Stimulated activated naive CD4-positive, alpha-beta T cell (primary cell): ENCODE data around the gene RMDN2.
"Not testable (repeated sequence)": the region's sequence is repeated elsewhere in the genome, so short reads cannot be mapped to it uniquely, and the experiment has no call there.

Source experiments
- DNase-seq, 6 experiments: peaks; one replicate each; lab custom pipeline; 2025; lab: John Stamatoyannopoulos, UW

The RMDN2 gene

GRCh38 chr2:37993143-37993542 is 68.1 kb downstream of the RMDN2 start:
- no peak for DNase-seq

- no peak for DNase-seq
Observed at GRCh38 chr2:37997629-37998028, 72.5 kb downstream of the RMDN2 start.

DNA sequence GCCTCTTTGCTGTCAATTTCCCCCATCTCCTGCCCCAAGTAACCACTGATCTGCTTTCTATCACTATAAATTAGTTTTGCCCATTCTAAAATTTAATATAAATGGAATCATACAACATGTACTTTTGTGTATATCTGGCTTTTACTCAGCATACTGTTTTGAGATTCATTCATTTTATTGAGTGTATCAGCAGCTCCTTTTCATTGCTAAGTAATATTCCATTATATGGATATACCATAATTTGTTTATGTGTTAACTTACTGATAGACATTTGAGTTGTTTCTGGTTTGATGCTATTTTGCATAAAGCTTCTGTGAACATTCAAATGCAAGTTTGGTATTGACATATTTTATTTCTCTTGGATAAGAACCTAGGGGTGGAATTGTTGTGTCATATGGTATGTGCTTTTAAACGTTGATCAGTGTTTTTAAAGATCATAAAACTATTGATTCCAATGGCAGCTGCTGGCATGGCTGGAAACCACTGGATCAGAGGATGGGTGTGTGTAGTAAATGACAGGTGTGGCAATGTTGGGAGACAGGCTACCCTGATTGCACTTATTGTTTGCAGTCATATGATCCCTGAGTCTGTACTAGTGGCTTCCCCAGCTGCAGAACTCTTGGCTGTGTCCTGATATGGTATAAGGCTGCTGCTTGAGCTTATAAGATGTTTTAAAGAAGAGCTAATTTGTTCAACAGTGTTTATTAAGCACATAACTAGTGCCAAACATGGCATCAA is 75.6 kb downstream of the RMDN2 start:
- DNase-seq = no peak

DNA sequence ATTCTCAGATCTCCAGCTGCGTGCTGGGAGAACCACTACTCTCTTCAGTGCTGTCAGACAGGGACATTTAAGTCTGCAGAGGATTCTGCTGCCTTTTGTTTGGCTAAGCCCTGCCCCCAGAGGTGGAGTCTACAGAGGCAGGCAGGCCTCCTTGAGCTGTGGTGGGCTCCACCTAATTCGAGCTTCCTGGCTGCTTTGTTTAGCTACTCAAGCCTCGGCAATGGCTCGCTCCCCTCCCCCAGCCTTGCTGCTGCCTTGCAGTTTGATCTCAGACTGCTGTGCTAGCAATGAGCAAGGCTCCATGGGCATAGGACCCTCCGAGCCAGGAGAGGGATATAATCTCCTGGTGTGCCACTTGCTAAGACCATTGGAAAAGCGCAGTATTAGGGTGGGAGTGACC is 85.1 kb downstream of the RMDN2 start:
- not testable (repeated sequence) for DNase-seq

GRCh38 chr2:38010995-38011394 is 85.9 kb downstream of the RMDN2 start:
- no peak for DNase-seq

DNA sequence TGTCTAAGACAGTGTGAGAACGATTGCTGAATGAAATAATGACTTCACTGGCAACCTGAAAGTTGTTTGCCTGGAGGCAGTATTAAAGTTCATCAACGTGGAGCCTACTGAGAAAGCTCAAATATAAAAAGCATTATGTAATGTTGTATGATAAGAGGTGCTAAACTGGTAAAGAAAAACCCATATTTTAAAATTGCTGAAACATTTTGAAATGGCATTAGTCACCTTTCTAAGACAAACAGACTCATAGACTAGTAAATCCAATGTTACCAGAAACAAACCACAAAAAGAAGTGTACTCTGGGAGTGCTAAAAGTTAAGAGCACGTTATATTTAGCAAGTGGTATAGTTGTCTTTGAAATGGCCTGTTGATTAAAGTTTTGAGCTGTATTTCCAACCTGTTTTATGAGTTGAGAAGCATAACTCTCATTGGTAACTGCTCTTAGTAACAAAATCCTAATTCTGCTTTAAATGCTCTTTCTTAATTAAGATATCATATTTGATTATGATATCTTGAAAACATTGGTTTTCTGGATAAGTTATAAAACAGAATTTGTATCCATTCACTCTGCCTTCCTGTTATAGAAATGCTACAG is 88.2 kb downstream of the RMDN2 start:
- DNase-seq = no peak

- no peak for DNase-seq
Observed at GRCh38 chr2:38016219-38016618, 91.1 kb downstream of the RMDN2 start.

GRCh38 chr2:38017836-38018235 is 92.7 kb downstream of the RMDN2 start:
- no peak for DNase-seq

DNA sequence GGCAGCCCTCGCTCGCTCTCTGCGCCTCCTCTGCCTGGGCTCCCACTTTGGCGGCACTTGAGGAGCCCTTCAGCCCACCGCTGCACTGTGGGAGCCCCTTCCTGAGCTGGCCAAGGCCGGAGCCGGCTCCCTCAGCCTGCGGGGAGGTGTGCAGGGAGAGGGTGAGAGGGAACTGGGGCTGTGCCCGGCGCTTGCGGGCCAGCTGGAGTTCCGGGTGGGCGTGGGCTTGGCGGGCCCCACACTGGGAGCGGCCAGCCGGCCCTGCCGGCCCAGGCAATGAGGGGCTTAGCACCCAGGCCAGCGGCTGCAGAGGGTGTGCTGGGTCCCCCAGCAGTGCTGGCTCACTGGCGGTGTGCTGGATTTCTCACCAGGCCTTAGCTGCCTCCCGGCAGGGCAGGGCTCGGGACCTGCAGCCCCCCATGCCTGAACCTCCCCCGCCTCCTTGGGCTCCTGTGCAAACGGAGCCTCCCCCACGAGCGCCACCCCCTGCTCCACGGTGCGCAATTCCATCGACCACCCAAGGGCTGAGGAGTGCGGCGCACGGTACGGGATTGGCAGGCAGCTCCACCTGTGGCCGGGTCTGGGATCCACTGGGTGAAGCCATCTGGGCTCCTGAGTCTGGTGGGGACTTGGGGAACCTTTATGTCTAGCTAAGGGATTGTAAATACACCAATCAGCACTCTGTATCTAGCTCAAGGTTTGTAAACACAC is 95.4 kb downstream of the RMDN2 start:
- not testable (repeated sequence) for DNase-seq

- DNase-seq = no peak
Observed at GRCh38 chr2:38021589-38021988, 96.5 kb downstream of the RMDN2 start.

GRCh38 chr2:38026846-38027245 is 101.8 kb downstream of the RMDN2 start:
- DNase-seq = no peak

- DNase-seq = no peak
Observed at GRCh38 chr2:38028829-38029228, 103.7 kb downstream of the RMDN2 start.

GRCh38 chr2:38029512-38029911 is 104.4 kb downstream of the RMDN2 start:
- no peak for DNase-seq

DNA sequence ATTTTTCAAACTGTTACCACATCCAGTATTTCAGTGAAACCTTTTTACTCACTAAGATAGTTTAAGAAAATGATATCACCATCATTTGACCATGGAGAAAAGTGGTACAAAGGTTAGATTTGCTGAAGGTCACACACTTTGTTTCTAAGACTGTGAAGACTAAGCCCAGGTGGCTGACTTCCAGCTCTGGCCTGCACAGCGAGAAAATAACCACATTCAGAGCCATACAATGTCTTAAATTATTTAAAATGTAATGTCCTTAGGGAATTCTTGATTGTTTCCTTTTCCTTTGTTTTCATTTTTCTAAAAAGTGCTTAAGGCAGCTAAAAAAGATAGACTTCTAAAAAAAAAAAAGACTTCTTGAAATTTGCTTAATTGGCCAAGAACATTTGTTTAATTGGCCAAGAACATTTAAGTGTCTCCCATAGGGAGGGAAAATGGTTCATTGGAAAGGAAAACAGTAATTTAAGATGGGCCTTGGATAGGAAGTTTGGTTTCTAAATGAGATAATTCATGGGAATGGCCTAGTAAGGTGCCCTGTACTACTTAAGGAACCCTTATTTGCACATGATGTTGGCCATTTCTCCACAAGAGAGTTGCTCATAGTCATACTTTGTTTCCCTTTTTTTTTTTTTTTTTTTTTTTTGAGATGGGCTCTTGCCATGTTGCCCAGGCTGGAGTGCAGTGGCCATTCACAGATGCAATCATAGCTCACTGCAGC is 105.7 kb downstream of the RMDN2 start:
- DNase-seq = no peak

DNA sequence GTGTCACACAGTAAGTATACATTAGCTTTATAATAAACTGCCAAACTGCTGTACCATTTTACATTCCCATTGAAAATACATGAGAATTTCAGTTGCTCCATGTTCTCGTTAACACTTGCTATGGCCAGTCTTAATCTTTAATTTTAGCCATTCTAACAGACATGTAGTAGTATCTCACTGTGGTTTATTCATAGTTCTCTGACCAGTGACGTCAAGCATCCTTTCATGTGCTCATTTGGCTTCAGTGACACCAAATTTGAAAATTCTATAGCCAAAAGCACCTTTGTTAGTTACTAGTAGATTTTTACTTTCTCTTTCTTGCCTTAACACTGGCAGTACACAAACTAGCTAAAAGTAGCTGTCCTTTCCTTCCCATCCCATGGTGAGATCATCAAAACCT is 107.9 kb downstream of the RMDN2 start:
- DNase-seq = no peak

DNA sequence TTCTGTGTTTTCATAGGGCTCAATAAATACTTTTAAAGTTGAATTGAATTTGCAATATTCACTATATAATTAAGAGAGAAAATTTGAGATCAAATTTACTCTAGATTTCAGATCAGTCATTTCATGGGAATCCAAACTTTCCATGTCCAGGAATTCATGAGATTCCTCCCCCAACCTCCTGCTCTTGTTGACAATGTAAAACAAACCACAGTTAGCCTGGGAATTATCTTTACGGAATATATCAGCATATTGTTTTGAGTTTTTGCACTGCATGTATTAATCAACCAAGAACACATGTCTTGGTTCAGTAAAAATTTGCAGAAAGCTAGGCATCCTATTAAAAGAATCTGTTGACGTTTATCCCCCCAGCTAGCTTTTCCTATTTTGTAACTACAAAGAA is 108.6 kb downstream of the RMDN2 start:
- DNase-seq = no peak

DNA sequence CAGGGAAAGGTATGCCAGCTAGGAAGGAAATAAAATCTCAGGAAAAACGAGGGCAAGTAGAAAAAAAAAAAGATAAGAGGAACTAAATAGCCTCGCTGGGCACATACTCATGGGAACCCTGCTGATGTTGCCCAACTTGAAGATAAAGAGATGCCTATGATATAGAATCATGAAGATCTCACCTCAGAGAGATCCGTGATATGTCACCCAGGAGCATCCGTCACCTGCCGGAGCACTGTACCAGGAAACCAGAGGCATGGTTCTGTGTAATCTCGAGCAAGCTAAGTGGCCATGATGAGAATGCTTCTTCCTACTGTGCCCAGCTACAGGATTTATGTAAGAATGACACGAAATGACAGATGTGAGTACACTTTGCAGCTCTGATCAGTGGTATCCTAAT is 110.9 kb downstream of the RMDN2 start:
- no peak for DNase-seq

DNA sequence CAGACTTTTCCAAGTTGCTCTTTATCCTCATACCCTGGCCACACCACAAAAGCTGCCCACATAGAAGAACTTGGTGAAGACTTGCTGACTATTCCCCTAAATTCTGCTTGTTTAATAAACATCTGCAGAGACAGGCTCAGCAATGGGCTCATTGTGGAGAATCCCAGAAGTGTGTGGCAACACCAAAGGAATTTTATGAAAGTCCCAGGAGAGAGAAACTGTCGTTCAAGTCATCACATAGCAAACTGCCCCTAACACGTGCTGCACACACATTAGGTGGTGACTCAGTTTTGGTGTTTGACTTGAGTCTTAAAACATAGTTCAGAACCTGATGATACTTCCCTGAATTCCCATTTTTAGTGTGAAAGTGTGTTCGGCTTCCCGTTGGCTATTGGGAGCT is 112.2 kb downstream of the RMDN2 start:
- DNase-seq = no peak

- DNase-seq = no peak
Observed at GRCh38 chr2:38037757-38038621, 112.9 kb downstream of the RMDN2 start.

GRCh38 chr2:38038682-38039081 is 113.6 kb downstream of the RMDN2 start:
- no peak for DNase-seq

DNA sequence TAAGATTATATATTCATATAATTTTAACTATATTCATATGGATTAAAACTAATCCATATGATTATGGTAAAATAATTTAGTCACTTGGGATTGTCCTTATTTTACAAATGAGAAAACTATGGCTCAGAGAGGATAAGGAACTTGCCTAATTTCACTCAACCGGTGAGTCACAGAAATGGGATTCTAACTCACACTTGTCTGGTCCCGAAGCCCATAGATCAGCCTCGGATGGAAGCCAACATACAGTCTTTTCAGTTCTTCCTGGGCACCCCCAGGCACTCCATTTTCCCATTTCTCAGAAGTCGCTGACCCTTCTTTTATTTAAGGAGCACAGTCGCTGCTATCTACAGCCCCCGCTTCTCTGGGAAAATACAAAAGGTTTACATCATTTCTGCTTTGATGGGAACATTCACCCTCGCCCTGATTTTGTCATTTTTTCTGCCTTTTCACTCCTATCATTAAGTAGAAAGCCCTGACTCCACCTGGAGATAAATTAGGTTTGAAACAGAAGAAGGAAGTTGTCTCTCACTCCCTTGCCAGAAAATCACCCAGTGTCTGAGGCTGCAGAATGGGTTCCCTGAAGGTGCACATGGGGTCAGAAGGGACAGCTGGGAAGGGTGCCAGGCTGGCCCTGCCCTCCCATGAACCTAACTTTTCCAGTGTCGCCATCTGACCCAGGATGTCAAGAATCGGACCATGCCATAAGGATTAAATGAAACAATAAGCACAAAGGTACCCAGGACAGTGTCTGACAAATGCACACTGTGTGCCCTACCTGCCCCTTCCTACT is 114.2 kb downstream of the RMDN2 start:
- no peak for DNase-seq
